HepG2 (cell line): Measurements from ENCODE around the gene IFI27. TPM values are rescaled to one million over a fixed set of nuclear protein-coding genes. Genes with fewer than 3 reads are reported as not detected.

Experiments used
- CC2D1A ChIP-seq: sonication (generic); formaldehyde crosslinking; IDR thresholded peaks from 2 replicates; pipeline ENCODE4 v1.8.1; 2023; ENCODE audit warnings: mild to moderate bottlenecking, missing genetic modification reagents
- DNMT3B ChIP-seq: conservative IDR thresholded peaks from 2 replicates; pipeline ENCODE4 v1.6.1; 2016; ENCODE audit warnings: missing biosample characterization, control low read depth
- KDM4B ChIP-seq: sonication (generic); formaldehyde crosslinking; IDR thresholded peaks from 2 replicates; pipeline ENCODE4 v1.4.0; 2020; ENCODE audit warnings: missing genetic modification reagents
- KDM6A ChIP-seq: IDR thresholded peaks from 2 replicates; pipeline ENCODE4 v1.6.1; 2016; ENCODE audit warnings: low read depth
- MEIS2 ChIP-seq: sonication (generic); formaldehyde crosslinking; IDR thresholded peaks from 2 replicates; pipeline ENCODE4 v1.9.0; 2021; ENCODE audit warnings: mild to moderate bottlenecking, missing genetic modification reagents
- ZNF263 ChIP-seq: sonication (generic); formaldehyde crosslinking; IDR thresholded peaks from 2 replicates; pipeline ENCODE4 v1.4.0; 2020; ENCODE audit warnings: missing genetic modification reagents
- ZNF570 ChIP-seq: sonication (generic); formaldehyde crosslinking; IDR thresholded peaks from 2 replicates; pipeline ENCODE4 v1.4.0; 2020; ENCODE audit warnings: mild to moderate bottlenecking, missing genetic modification reagents, borderline replicate concordance
- ZNF777 ChIP-seq: sonication (generic); formaldehyde crosslinking; IDR thresholded peaks from 2 replicates; pipeline ENCODE4 v1.4.0; 2020; ENCODE audit warnings: missing genetic modification reagents
- ZSCAN20 ChIP-seq: sonication (generic); formaldehyde crosslinking; IDR thresholded peaks from 2 replicates; pipeline ENCODE4 v1.4.0; 2020; ENCODE audit warnings: missing genetic modification reagents, mild to moderate bottlenecking, borderline replicate concordance
- polyA plus RNA-seq, 8 experiments: library from polyadenylated mRNA; depleted of rRNA in 3 of 8; stranded (reverse) in 7 of 8; unstranded in 1 of 8; fragments of >200 nt; fragmentation: Illumina TruSeq in 4 of 8; extraction: Trizol in 4 of 8; gene quantifications; 2 replicates each; pipeline versions ENCODE4 v1.2.1 to v1.2.3, GENCODE V29; 2011 to 2016; ENCODE audit warnings: low read depth in 4 of 8, missing spikeins in 1 of 8, mixed read lengths in 1 of 8; ENCODE audit not compliant: insufficient read depth in 1 of 8
- total RNA-seq, 5 experiments: library from RNA; depleted of rRNA; stranded (reverse); fragments of >200 nt; fragmentation: Illumina TruSeq; extraction: Trizol; gene quantifications; 2 replicates each; pipeline ENCODE4 v1.2.3, GENCODE V29; 2016; ENCODE audit warnings: low read depth in 1 of 5
- TF ChIP-seq, protein P1 (sequence below): sonication (generic); formaldehyde crosslinking; IDR thresholded peaks from 2 replicates; pipeline ENCODE4 v1.5.0; 2020; ENCODE audit warnings: mild to moderate bottlenecking, missing genetic modification reagents, borderline replicate concordance
- TF ChIP-seq, protein P2 (sequence below): sonication (generic); formaldehyde crosslinking; IDR thresholded peaks from 2 replicates; pipeline ENCODE4 v1.8.1; 2023; ENCODE audit warnings: mild to moderate bottlenecking, moderate library complexity, missing genetic modification reagents
- TF ChIP-seq, protein P3 (sequence below): sonication (generic); formaldehyde crosslinking; IDR thresholded peaks from 2 replicates; pipeline ENCODE4 v1.5.1; 2020; ENCODE audit warnings: mild to moderate bottlenecking, missing genetic modification reagents
- TF ChIP-seq, protein P4 (sequence below): sonication (generic); formaldehyde crosslinking; IDR thresholded peaks from 2 replicates; pipeline ENCODE4 v1.8.0; 2022; ENCODE audit warnings: low read depth, missing genetic modification reagents

Gene IFI27
- total and polyA plus RNA-seq, 2 of the 13 experiments (the other 11 are each of a cell fraction or from before 2014, with no cell fraction given) = 1.2 to 1.7 TPM

DNA sequence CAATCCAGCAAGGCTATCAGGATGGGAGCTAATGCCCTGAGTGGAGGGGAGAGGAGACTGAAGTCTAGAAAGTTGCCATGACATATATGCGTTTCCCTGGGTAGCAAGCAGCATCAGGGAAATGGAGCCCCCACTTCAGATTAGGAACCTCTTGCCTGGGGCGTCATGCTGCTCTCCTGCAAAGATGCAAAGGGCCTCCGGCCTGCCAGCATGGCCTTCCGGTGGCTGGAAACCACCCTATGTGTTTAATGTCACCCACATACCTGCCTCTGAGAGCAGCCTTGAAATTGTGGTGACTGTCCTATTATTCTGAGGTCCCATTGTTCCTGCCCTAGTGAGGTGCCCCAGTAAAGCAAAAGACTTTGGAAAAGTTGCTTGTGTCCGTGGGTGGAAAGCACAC lies 28.9 kb downstream of the IFI27 start (continued):
- TF ChIP-seq, protein P1, sequence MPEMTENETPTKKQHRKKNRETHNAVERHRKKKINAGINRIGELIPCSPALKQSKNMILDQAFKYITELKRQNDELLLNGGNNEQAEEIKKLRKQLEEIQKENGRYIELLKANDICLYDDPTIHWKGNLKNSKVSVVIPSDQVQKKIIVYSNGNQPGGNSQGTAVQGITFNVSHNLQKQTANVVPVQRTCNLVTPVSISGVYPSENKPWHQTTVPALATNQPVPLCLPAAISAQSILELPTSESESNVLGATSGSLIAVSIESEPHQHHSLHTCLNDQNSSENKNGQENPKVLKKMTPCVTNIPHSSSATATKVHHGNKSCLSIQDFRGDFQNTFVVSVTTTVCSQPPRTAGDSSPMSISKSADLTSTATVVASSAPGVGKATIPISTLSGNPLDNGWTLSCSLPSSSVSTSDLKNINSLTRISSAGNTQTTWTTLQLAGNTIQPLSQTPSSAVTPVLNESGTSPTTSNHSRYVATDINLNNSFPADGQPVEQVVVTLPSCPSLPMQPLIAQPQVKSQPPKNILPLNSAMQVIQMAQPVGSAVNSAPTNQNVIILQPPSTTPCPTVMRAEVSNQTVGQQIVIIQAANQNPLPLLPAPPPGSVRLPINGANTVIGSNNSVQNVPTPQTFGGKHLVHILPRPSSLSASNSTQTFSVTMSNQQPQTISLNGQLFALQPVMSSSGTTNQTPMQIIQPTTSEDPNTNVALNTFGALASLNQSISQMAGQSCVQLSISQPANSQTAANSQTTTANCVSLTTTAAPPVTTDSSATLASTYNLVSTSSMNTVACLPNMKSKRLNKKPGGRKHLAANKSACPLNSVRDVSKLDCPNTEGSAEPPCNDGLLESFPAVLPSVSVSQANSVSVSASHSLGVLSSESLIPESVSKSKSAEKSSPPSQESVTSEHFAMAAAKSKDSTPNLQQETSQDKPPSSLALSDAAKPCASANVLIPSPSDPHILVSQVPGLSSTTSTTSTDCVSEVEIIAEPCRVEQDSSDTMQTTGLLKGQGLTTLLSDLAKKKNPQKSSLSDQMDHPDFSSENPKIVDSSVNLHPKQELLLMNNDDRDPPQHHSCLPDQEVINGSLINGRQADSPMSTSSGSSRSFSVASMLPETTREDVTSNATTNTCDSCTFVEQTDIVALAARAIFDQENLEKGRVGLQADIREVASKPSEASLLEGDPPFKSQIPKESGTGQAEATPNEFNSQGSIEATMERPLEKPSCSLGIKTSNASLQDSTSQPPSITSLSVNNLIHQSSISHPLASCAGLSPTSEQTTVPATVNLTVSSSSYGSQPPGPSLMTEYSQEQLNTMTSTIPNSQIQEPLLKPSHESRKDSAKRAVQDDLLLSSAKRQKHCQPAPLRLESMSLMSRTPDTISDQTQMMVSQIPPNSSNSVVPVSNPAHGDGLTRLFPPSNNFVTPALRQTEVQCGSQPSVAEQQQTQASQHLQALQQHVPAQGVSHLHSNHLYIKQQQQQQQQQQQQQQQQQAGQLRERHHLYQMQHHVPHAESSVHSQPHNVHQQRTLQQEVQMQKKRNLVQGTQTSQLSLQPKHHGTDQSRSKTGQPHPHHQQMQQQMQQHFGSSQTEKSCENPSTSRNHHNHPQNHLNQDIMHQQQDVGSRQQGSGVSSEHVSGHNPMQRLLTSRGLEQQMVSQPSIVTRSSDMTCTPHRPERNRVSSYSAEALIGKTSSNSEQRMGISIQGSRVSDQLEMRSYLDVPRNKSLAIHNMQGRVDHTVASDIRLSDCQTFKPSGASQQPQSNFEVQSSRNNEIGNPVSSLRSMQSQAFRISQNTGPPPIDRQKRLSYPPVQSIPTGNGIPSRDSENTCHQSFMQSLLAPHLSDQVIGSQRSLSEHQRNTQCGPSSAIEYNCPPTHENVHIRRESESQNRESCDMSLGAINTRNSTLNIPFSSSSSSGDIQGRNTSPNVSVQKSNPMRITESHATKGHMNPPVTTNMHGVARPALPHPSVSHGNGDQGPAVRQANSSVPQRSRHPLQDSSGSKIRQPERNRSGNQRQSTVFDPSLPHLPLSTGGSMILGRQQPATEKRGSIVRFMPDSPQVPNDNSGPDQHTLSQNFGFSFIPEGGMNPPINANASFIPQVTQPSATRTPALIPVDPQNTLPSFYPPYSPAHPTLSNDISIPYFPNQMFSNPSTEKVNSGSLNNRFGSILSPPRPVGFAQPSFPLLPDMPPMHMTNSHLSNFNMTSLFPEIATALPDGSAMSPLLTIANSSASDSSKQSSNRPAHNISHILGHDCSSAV = no peak
- TF ChIP-seq CC2D1A (CRISPR knock-in tag) = no peak
- TF ChIP-seq ZNF777 (CRISPR knock-in tag) = no peak
- TF ChIP-seq ZSCAN20 (CRISPR knock-in tag) = no peak
- TF ChIP-seq, protein P2, sequence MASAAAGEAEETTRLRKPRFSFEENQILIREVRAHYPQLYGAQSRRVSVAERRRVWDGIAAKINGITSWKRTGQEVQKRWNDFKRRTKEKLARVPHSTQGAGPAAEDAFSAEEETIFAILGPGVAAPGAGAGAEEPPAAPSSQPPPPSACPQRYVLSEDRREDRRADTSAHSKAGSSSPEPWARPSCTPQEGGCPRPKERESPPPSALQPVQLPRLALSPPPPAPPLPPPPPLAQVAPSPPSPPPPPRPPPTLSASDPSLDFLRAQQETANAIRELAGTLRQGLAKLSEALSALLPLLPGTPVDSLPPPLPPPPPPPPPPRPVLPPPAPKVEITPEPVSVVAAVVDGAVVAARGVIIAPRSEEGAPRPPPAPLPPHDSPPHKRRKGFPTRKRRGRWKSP (CRISPR knock-in tag) = no peak
- no peak for TF ChIP-seq ZNF570 (CRISPR knock-in tag)
- TF ChIP-seq ZNF263 (CRISPR knock-in tag) = no peak
- no peak for TF ChIP-seq MEIS2
- TF ChIP-seq KDM6A (CRISPR knock-in tag) = no peak
- no peak for TF ChIP-seq DNMT3B (CRISPR knock-in tag)
- TF ChIP-seq, protein P3, sequence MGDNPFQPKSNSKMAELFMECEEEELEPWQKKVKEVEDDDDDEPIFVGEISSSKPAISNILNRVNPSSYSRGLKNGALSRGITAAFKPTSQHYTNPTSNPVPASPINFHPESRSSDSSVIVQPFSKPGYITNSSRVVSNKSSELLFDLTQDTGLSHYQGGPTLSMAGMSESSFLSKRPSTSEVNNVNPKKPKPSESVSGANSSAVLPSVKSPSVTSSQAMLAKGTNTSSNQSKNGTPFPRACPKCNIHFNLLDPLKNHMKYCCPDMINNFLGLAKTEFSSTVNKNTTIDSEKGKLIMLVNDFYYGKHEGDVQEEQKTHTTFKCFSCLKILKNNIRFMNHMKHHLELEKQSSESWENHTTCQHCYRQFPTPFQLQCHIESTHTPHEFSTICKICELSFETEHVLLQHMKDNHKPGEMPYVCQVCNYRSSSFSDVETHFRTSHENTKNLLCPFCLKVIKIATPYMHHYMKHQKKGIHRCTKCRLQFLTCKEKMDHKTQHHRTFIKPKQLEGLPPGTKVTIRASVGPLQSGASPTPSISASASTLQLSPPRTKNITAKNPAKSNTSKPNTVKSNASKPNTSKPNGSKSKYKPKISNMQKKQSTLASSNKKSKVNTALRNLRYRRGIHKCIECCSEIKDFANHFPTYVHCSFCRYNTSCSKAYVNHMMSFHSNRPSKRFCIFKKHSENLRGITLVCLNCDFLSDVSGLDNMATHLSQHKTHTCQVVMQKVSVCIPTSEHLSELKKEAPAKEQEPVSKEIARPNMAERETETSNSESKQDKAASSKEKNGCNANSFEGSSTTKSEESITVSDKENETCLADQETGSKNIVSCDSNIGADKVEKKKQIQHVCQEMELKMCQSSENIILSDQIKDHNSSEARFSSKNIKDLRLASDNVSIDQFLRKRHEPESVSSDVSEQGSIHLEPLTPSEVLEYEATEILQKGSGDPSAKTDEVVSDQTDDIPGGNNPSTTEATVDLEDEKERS (CRISPR knock-in tag) = no peak
- TF ChIP-seq, protein P4, sequence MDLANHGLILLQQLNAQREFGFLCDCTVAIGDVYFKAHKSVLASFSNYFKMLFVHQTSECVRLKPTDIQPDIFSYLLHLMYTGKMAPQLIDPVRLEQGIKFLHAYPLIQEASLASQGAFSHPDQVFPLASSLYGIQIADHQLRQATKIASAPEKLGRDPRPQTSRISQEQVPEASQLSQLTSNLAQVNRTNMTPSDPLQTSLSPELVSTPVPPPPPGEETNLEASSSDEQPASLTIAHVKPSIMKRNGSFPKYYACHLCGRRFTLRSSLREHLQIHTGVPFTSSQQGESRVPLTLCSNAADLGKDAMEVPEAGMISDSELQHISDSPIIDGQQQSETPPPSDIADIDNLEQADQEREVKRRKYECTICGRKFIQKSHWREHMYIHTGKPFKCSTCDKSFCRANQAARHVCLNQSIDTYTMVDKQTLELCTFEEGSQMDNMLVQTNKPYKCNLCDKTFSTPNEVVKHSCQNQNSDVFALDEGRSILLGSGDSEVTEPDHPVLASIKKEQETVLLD (CRISPR knock-in tag) = no peak
- TF ChIP-seq KDM4B (CRISPR knock-in tag) = no peak
